Choroid plexus epithelial cell (primary cell): ENCODE data around the gene KPNA1.
A peak's percentile ranks its signal among the peaks of the same experiment; 100 is the strongest.

Experiments
- DNase-seq: peaks from one replicate; pipeline ENCODE4 v3.0.0-alpha.2; 2010; ENCODE audit warnings: low read depth
- H3K4me3 ChIP-seq: 2 replicates; pipeline ENCODE4 v1.5.1; 2011; ENCODE audit warnings: low read depth, mild to moderate bottlenecking, control low read depth, low read length, moderate library complexity
- TF ChIP-seq, protein P1 (sequence below): conservative IDR thresholded peaks from 2 replicates; pipeline ENCODE4 v1.5.1; 2011; ENCODE audit warnings: low read depth, mild to moderate bottlenecking, control low read depth, inconsistent platforms, low read length, moderate library complexity

KPNA1 gene

GRCh38 chr3:122407946-122408345 lies 106.8 kb downstream of the KPNA1 start:
- no peak overlapping the region for H3K4me3 ChIP-seq
- DNase-seq: no peak
- TF ChIP-seq, protein P1, sequence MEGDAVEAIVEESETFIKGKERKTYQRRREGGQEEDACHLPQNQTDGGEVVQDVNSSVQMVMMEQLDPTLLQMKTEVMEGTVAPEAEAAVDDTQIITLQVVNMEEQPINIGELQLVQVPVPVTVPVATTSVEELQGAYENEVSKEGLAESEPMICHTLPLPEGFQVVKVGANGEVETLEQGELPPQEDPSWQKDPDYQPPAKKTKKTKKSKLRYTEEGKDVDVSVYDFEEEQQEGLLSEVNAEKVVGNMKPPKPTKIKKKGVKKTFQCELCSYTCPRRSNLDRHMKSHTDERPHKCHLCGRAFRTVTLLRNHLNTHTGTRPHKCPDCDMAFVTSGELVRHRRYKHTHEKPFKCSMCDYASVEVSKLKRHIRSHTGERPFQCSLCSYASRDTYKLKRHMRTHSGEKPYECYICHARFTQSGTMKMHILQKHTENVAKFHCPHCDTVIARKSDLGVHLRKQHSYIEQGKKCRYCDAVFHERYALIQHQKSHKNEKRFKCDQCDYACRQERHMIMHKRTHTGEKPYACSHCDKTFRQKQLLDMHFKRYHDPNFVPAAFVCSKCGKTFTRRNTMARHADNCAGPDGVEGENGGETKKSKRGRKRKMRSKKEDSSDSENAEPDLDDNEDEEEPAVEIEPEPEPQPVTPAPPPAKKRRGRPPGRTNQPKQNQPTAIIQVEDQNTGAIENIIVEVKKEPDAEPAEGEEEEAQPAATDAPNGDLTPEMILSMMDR: no peak

DNA sequence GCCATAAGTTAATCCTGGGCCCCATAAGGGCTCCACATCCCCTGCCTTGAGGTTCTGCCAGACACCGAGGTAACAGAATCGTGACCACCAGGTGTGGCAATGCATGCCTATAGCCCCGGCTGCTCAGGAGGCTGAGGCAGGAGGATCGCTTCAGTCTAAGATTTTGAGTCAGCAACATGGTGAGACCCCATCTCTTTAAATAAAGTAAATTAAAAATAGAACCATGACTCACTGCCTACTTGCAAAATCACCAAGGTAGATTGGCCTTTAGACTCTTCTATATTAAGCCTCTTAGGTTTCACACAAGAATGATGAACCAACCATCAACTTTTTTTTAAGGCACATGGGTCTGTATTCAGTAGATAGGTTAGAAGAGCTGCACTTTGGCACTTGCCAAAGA lies 108.5 kb downstream of the KPNA1 start:
- TF ChIP-seq, protein P1: no peak
- no peak for DNase-seq

DNA sequence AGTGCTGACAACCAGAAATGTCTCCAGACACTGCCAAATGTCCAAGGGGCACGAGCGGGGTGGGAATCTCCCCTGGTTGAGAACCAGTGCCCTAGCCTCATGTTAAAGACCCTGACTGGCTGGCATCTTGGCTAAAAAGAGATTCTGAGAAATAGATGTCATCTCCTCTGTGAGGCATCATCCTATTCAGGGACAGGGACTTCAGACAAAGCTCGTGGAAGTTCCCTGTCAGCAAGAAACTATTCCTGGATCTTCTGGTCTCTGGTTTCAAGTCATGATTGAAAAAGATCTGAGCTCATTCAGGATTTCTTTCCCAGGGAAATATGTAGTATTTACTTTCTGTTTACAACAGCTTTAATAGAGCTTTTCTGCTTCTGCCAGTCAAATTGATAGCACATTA lies 109.7 kb downstream of the KPNA1 start:
- no peak for DNase-seq
- H3K4me3 ChIP-seq: no peak overlapping the region
- TF ChIP-seq, protein P1: no peak

More for the DNA sequence above, 108.5 kb downstream of the KPNA1 start:
- H3K4me3 ChIP-seq: no peak overlapping the region

- no peak overlapping the region for H3K4me3 ChIP-seq
- DNase-seq: peak; percentile 39
- TF ChIP-seq, protein P1: no peak
These were observed 111.2 kb downstream of the KPNA1 start for GRCh38 chr3:122403489-122403888.

- H3K4me3 ChIP-seq: no peak overlapping the region
- TF ChIP-seq, protein P1: no peak
- no peak for DNase-seq
These were observed 115.8 kb downstream of the KPNA1 start for GRCh38 chr3:122398920-122399319.

- TF ChIP-seq, protein P1: no peak
- peak; percentile 85 for DNase-seq
- no peak overlapping the region for H3K4me3 ChIP-seq
These were observed 117.5 kb downstream of the KPNA1 start for GRCh38 chr3:122397201-122397600.

DNA sequence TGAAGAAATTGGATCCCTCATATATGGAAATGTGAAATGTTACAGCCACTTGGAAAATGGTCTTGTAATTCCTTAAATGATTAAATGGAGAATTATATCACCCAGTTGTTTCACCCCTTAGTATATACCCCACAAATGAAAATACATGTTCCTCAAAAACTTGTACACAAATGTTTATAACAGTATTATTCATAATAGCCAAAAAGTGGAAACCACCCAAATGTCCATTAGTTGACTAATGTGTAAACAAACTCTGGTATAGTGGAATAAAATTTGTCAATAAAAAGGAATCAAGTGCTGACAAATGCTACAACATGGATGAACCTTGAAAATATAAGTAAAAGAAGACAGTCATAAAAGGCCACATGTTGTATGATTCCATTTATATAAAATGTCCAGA lies 118.2 kb downstream of the KPNA1 start:
- TF ChIP-seq, protein P1: no peak
- H3K4me3 ChIP-seq: no peak overlapping the region
- no peak for DNase-seq
